H9 (cell line): ENCODE results near the gene PTPRN2. TPM values are rescaled to one million over a fixed set of nuclear protein-coding genes. Genes with fewer than 3 reads are reported as not detected.

ENCODE experiments used
- DNase-seq: peaks from one replicate; pipeline ENCODE4 v3.0.0-alpha.2; 2017
- H2AFZ ChIP-seq: one replicate; pipeline ENCODE4 v1.6.1; 2013; ENCODE audit warnings: mild to moderate bottlenecking, low read length, control low read depth, moderate library complexity
- H2AK5ac ChIP-seq: 2 replicates; pipeline ENCODE4 v1.6.1; 2013; ENCODE audit warnings: low read length, control low read depth, mixed read lengths; ENCODE audit not compliant: insufficient read length
- H2BK120ac ChIP-seq: one replicate; pipeline ENCODE4 v1.6.1; 2013; ENCODE audit warnings: low read depth, mild to moderate bottlenecking, low read length, control low read depth, inconsistent platforms; ENCODE audit not compliant: poor library complexity, severe bottlenecking
- H2BK12ac ChIP-seq: 2 replicates; pipeline ENCODE4 v1.6.1; 2013; ENCODE audit warnings: low read length, control low read depth, mixed read lengths, low read depth; ENCODE audit not compliant: insufficient read length
- H2BK15ac ChIP-seq: 2 replicates; pipeline ENCODE4 v1.6.1; 2013; ENCODE audit warnings: low read depth, low read length, control low read depth
- H2BK20ac ChIP-seq: one replicate; pipeline ENCODE4 v1.6.1; 2013; ENCODE audit warnings: low read depth, mild to moderate bottlenecking, low read length, control low read depth, inconsistent platforms; ENCODE audit not compliant: poor library complexity, severe bottlenecking
- H2BK5ac ChIP-seq: 2 replicates; pipeline ENCODE4 v1.6.1; 2013; ENCODE audit warnings: low read length, control low read depth, mixed read lengths; ENCODE audit not compliant: insufficient read length
- H3K14ac ChIP-seq: 2 replicates; pipeline ENCODE4 v1.6.1; 2013; ENCODE audit warnings: low read length, control low read depth; ENCODE audit not compliant: insufficient read depth
- H3K18ac ChIP-seq: 2 replicates; pipeline ENCODE4 v1.6.1; 2013; ENCODE audit warnings: low read depth, mild to moderate bottlenecking, mixed read lengths, low read length, control low read depth; ENCODE audit not compliant: insufficient read length
- H3K23ac ChIP-seq: 2 replicates; pipeline ENCODE4 v1.6.1; 2013; ENCODE audit warnings: low read length, control low read depth, mixed read lengths, low read depth; ENCODE audit not compliant: insufficient read length
- H3K23me2 ChIP-seq: 2 replicates; pipeline ENCODE4 v1.6.1; 2013; ENCODE audit warnings: low read depth, mild to moderate bottlenecking, mixed read lengths, low read length, control low read depth; ENCODE audit not compliant: insufficient read length, poor library complexity, severe bottlenecking
- H3K27ac ChIP-seq: 2 replicates; pipeline ENCODE4 v1.5.1; 2013; ENCODE audit warnings: low read length, control low read depth, mixed read lengths, low read depth; ENCODE audit not compliant: insufficient read length
- H3K27me3 ChIP-seq: 2 replicates; pipeline ENCODE4 v1.6.1; 2013; ENCODE audit warnings: low read length, control low read depth, inconsistent platforms; ENCODE audit not compliant: insufficient read depth
- H3K4ac ChIP-seq: 2 replicates; pipeline ENCODE4 v1.6.1; 2013; ENCODE audit warnings: low read depth, mild to moderate bottlenecking, control low read depth, inconsistent platforms, low read length, moderate library complexity
- H3K4me1 ChIP-seq: 2 replicates; pipeline ENCODE4 v1.6.1; 2013; ENCODE audit warnings: low read length, control low read depth, inconsistent platforms; ENCODE audit not compliant: insufficient read depth
- H3K4me2 ChIP-seq: 2 replicates; pipeline ENCODE4 v1.6.1; 2013; ENCODE audit warnings: low read length, control low read depth, mixed read lengths; ENCODE audit not compliant: insufficient read length, insufficient read depth
- H3K56ac ChIP-seq: 2 replicates; pipeline ENCODE4 v1.6.1; 2013; ENCODE audit warnings: low read depth, mild to moderate bottlenecking, mixed read lengths, low read length, control low read depth; ENCODE audit not compliant: insufficient read length
- H3K79me1 ChIP-seq: 2 replicates; pipeline ENCODE4 v1.6.1; 2013; ENCODE audit warnings: low read depth, mild to moderate bottlenecking, moderate library complexity, low read length, control low read depth, inconsistent platforms; ENCODE audit not compliant: insufficient read depth, poor library complexity, severe bottlenecking
- H3K79me2 ChIP-seq: 2 replicates; pipeline ENCODE4 v1.6.1; 2013; ENCODE audit warnings: low read length, control low read depth, inconsistent platforms; ENCODE audit not compliant: insufficient read depth
- H3K9ac ChIP-seq: 2 replicates; pipeline ENCODE4 v1.6.1; 2013; ENCODE audit warnings: low read length, control low read depth, mixed read lengths; ENCODE audit not compliant: insufficient read length; ENCODE audit errors: extremely low read depth
- H3K9me3 ChIP-seq: one replicate; pipeline ENCODE4 v1.6.1; 2013; ENCODE audit warnings: low read depth, low read length, inconsistent platforms; ENCODE audit not compliant: control insufficient read depth
- H3T11ph ChIP-seq: one replicate; pipeline ENCODE4 v1.6.1; 2013; ENCODE audit warnings: mild to moderate bottlenecking, low read length, control low read depth, inconsistent platforms
- H4K20me1 ChIP-seq: one replicate; pipeline ENCODE4 v1.6.1; 2013; ENCODE audit not compliant: control insufficient read depth, insufficient read length, insufficient read depth
- H4K5ac ChIP-seq: 2 replicates; pipeline ENCODE4 v1.6.1; 2013; ENCODE audit warnings: low read depth, mild to moderate bottlenecking, mixed read lengths, low read length, control low read depth; ENCODE audit not compliant: insufficient read length
- H4K8ac ChIP-seq: replicated peaks from 2 replicates; pipeline ENCODE4 v1.6.1; 2013; ENCODE audit warnings: low read length, control low read depth, mixed read lengths, low read depth; ENCODE audit not compliant: insufficient read length
- H4K91ac ChIP-seq: 2 replicates; pipeline ENCODE4 v1.6.1; 2013; ENCODE audit warnings: low read depth, mild to moderate bottlenecking, moderate library complexity, mixed read lengths, low read length, control low read depth; ENCODE audit not compliant: insufficient read length
- H3K27ac Mint-ChIP-seq, 3 experiments: 2 replicates in 2 of 3; 3 replicates in 1 of 3; pipeline ENCODE4 v1.8.0; 2020 to 2021; ENCODE audit warnings: mixed read lengths in 3 of 3, mild to moderate bottlenecking in 1 of 3, moderate library complexity in 1 of 3
- H3K27me3 Mint-ChIP-seq: 2 replicates; pipeline ENCODE4 v1.8.0; 2021; ENCODE audit warnings: low read depth, mild to moderate bottlenecking, moderate library complexity, mixed read lengths
- H3K36me3 Mint-ChIP-seq, 3 experiments: 2 replicates in 2 of 3; 3 replicates in 1 of 3; pipeline ENCODE4 v1.8.0; 2020 to 2021; ENCODE audit warnings: low read depth in 3 of 3, mixed read lengths in 3 of 3; ENCODE audit not compliant: insufficient read depth in 1 of 3
- H3K4me1 Mint-ChIP-seq, 2 experiments: 2 replicates each; pipeline ENCODE4 v1.8.0; 2020; ENCODE audit warnings: mixed read lengths in 2 of 2
- H3K4me3 Mint-ChIP-seq, 2 experiments: 2 replicates in 1 of 2; 3 replicates in 1 of 2; pipeline ENCODE4 v1.8.0; 2020 to 2021; ENCODE audit warnings: mild to moderate bottlenecking in 2 of 2, mixed read lengths in 2 of 2, moderate library complexity in 1 of 2
- H3K9me3 Mint-ChIP-seq, 2 experiments: 2 replicates in 1 of 2; 3 replicates in 1 of 2; pipeline ENCODE4 v1.8.0; 2020; ENCODE audit warnings: mild to moderate bottlenecking in 2 of 2, mixed read lengths in 2 of 2, moderate library complexity in 1 of 2
- CTCF ChIP-seq: fragments of 200-600 bp; sonication (generic); conservative IDR thresholded peaks from 3 replicates; pipeline ENCODE4 v1.8.0; 2021; ENCODE audit warnings: antibody characterized with exemption, mild to moderate bottlenecking
- WGBS: extraction: QIAGEN DNeasy Blood & Tissue Kit; methylation state at CpG from one replicate; pipeline ENCODE4 v1.1.7; 2013; ENCODE audit warnings: missing lambda C conversion rate, low lambda C conversion rate, mixed read lengths; ENCODE audit not compliant: insufficient read length; ENCODE audit errors: extremely low coverage; 5-methylcytosine and 5-hydroxymethylcytosine counted together
- total RNA-seq: library from RNA; stranded (reverse); gene quantifications from 2 replicates; pipeline ENCODE4 v1.2.1, GENCODE V29; 2021

PTPRN2 gene
- total RNA-seq, 1 experiment from 2014 or later: 5.2 TPM

- H3K4me3 Mint-ChIP-seq: no peak overlapping the region; a peak in 1 of 5 replicates
- H3K4me1 Mint-ChIP-seq: peaks cover 8 to 9% of the 10 kb centered on the region in 2 experiments
- Histone ChIP-seq H3K4me1 (no peaks in the 10 kb centered on the region), H3K4ac (no peak overlapping the region), H4K5ac (no peak overlapping the region), H2BK5ac (no peak overlapping the region), H2BK20ac (no peak overlapping the region), H2BK12ac (no peak overlapping the region), H3K23ac (no peak overlapping the region), H2BK15ac (no peak overlapping the region), H4K91ac (no peak overlapping the region), H2BK120ac (no peak overlapping the region), H3K56ac (no peak overlapping the region), H3K79me1 (no peaks in the 10 kb centered on the region), H3K14ac (no peak overlapping the region), H3K27me3 (no peaks in the 10 kb centered on the region), H4K20me1 (no peaks in the 10 kb centered on the region), H3K23me2 (no peaks in the 10 kb centered on the region), H3K79me2 (no peaks in the 10 kb centered on the region), H2AFZ (no peak overlapping the region), H4K8ac (no peak overlapping the region), H2AK5ac (no peak overlapping the region), H3T11ph (no peak overlapping the region), H3K9ac (no peak overlapping the region), H3K27ac (no peak overlapping the region), H3K9me3 (peaks cover 13% of the 10 kb centered on the region), H3K4me2 (no peak overlapping the region), H3K18ac (no peak overlapping the region)
- no peak overlapping the region for H3K27ac Mint-ChIP-seq
- TF ChIP-seq CTCF: no peak
- peaks cover 0 to 16% (median 10%) of the 10 kb centered on the region in 3 experiments; a peak in 5 of 7 replicates for H3K36me3 Mint-ChIP-seq
- peaks cover 4% of the 10 kb centered on the region for H3K27me3 Mint-ChIP-seq
- peaks cover 8 to 10% of the 10 kb centered on the region in 2 experiments for H3K9me3 Mint-ChIP-seq
- WGBS: no CpG with 5 or more reads among the region's 11 CpGs
- no peak for DNase-seq
These were observed 533.0 kb downstream of the PTPRN2 start for GRCh38 chr7:158054611-158055010.
